CD14-positive monocyte (primary cell): ENCODE results near the gene CACTIN. TPM values are rescaled to one million over a fixed set of nuclear protein-coding genes. Genes with fewer than 3 reads are reported as not detected.
"Not testable (repeated sequence)": the region's sequence is repeated elsewhere in the genome, so short reads cannot be mapped to it uniquely, and the experiment has no call there.

Source experiments
- DNase-seq, 3 donors: peaks; one replicate each; pipeline ENCODE4 v3.0.0-alpha.2; 2011 to 2022
- H2AFZ ChIP-seq: 2 replicates; pipeline ENCODE4 v1.6.0; 2012; ENCODE audit warnings: mild to moderate bottlenecking, low read depth, low read length, inconsistent platforms; ENCODE audit not compliant: insufficient read depth, poor library complexity, severe bottlenecking
- H3K27ac ChIP-seq, 2 donors: 1 replicate in 1 of 2; 2 replicates in 1 of 2; pipeline ENCODE4 v1.5.1; 2012 to 2013; ENCODE audit warnings: low read length in 2 of 2, control low read depth in 1 of 2, inconsistent platforms in 1 of 2, low read depth in 1 of 2, mild to moderate bottlenecking in 1 of 2
- H3K27me3 ChIP-seq, 2 donors: one replicate each; pipeline versions ENCODE4 v1.6.0 to v1.6.1; 2011 to 2013; ENCODE audit warnings: low read length in 2 of 2; ENCODE audit not compliant: control insufficient read depth in 2 of 2, insufficient read depth in 2 of 2
- H3K36me3 ChIP-seq, 2 donors: replicated peaks in 1 of 2; 1 replicate in 1 of 2; 2 replicates in 1 of 2; pipeline versions ENCODE4 v1.5.1 to v1.6.1; 2012 to 2013; ENCODE audit warnings: low read length in 2 of 2, control low read depth in 1 of 2, inconsistent platforms in 1 of 2, mild to moderate bottlenecking in 1 of 2; ENCODE audit not compliant: insufficient read depth in 2 of 2, control insufficient read depth in 1 of 2
- H3K4me1 ChIP-seq, 2 donors: 1 replicate in 1 of 2; 2 replicates in 1 of 2; pipeline versions ENCODE4 v1.5.1 to v1.6.1; 2012 to 2013; ENCODE audit warnings: low read length in 2 of 2, control low read depth in 1 of 2, inconsistent platforms in 1 of 2, mild to moderate bottlenecking in 1 of 2, moderate library complexity in 1 of 2; ENCODE audit not compliant: insufficient read depth in 2 of 2, control insufficient read depth in 1 of 2
- H3K4me2 ChIP-seq: replicated peaks from 2 replicates; pipeline ENCODE3; 2012; ENCODE audit warnings: low read length, moderate library complexity, mild to moderate bottlenecking; ENCODE audit not compliant: poor library complexity, severe bottlenecking; ENCODE audit errors: extremely low read depth
- H3K4me3 ChIP-seq, 3 experiments: fragments of 200-600 bp in 1 of 3; sonication (generic) in 1 of 3; replicated peaks in 1 of 3; 1 replicate in 2 of 3; 2 replicates in 1 of 3; pipeline ENCODE4 v1.5.1; 2011 to 2013; ENCODE audit warnings: low read length in 3 of 3, mild to moderate bottlenecking in 3 of 3, control low read depth in 2 of 3, low read depth in 2 of 3, inconsistent platforms in 1 of 3, moderate library complexity in 1 of 3
- H3K79me2 ChIP-seq: 2 replicates; pipeline ENCODE4 v1.6.0; 2012; ENCODE audit warnings: mild to moderate bottlenecking, control low read depth, inconsistent platforms, low read length, moderate library complexity; ENCODE audit not compliant: insufficient read depth
- H3K9ac ChIP-seq: 2 replicates; pipeline ENCODE4 v1.6.0; 2017; ENCODE audit warnings: low read length, mild to moderate bottlenecking; ENCODE audit not compliant: insufficient read depth, poor library complexity, severe bottlenecking
- H3K9me3 ChIP-seq, 2 donors: replicated peaks in 1 of 2; 1 replicate in 1 of 2; 2 replicates in 1 of 2; pipeline versions ENCODE4 v1.5.1 to v1.6.1; 2012 to 2013; ENCODE audit warnings: low read length in 2 of 2, control low read depth in 1 of 2; ENCODE audit not compliant: control insufficient read depth in 1 of 2, insufficient read depth in 1 of 2
- H4K20me1 ChIP-seq: 2 replicates; pipeline ENCODE4 v1.6.0; 2012; ENCODE audit warnings: mild to moderate bottlenecking, low read length, control low read depth, moderate library complexity; ENCODE audit not compliant: insufficient read depth
- H3K27ac Mint-ChIP-seq, 7 donors: one replicate each; pipeline ENCODE4 v1.8.0; 2020; ENCODE audit warnings: mild to moderate bottlenecking in 7 of 7, mixed read lengths in 7 of 7, moderate library complexity in 6 of 7, inconsistent platforms in 2 of 7
- H3K27me3 Mint-ChIP-seq, 3 donors: one replicate each; pipeline ENCODE4 v1.8.0; 2021 to 2022; ENCODE audit warnings: low read depth in 3 of 3, mild to moderate bottlenecking in 3 of 3, mixed read lengths in 3 of 3, moderate library complexity in 3 of 3, inconsistent platforms in 1 of 3
- H3K36me3 Mint-ChIP-seq, 2 donors: one replicate each; pipeline ENCODE4 v1.8.0; 2020; ENCODE audit warnings: mixed read lengths in 2 of 2, inconsistent platforms in 1 of 2, mild to moderate bottlenecking in 1 of 2
- H3K4me1 Mint-ChIP-seq: one replicate; pipeline ENCODE4 v1.8.0; 2020; ENCODE audit warnings: mild to moderate bottlenecking, mixed read lengths
- H3K4me3 Mint-ChIP-seq, 2 donors: one replicate each; pipeline ENCODE4 v1.8.0; 2020; ENCODE audit warnings: mild to moderate bottlenecking in 2 of 2, mixed read lengths in 2 of 2, moderate library complexity in 1 of 2
- H3K9me3 Mint-ChIP-seq, 7 donors: one replicate each; pipeline ENCODE4 v1.8.0; 2020 to 2022; ENCODE audit warnings: mixed read lengths in 7 of 7, mild to moderate bottlenecking in 6 of 7, moderate library complexity in 6 of 7, inconsistent platforms in 2 of 7
- CTCF ChIP-seq: fragments of 200-600 bp; IDR thresholded peaks from one replicate; pipeline ENCODE4 v1.8.0; 2022; ENCODE audit warnings: antibody characterized with exemption, mild to moderate bottlenecking
- WGBS: methylation state at CpG from one replicate; pipeline ENCODE4 v1.1.5; 2013; ENCODE audit warnings: missing lambda C conversion rate; ENCODE audit not compliant: insufficient coverage; 5-methylcytosine and 5-hydroxymethylcytosine counted together
- intact Hi-C, 2 donors: fragments of 100-400 bp; cut with micrococcal nuclease; formaldehyde crosslinking; loops; one replicate each; pipeline versions ENCODE4 v1.15.0 to v1.15.1; 2023
- polyA plus RNA-seq, 3 donors: library from polyadenylated mRNA; depleted of rRNA in 1 of 3; unstranded in 2 of 3; stranded (reverse) in 1 of 3; fragments of 300-500 nt in 2 of 3; fragments of >200 nt in 1 of 3; fragmentation: Illumina TruSeq in 2 of 3; gene quantifications; 1 replicate in 2 of 3; 2 replicates in 1 of 3; pipeline ENCODE4 v1.2.3, GENCODE V29; 2012 to 2021

Gene CACTIN
- polyA plus RNA-seq, 3 donors, result 2.5 to 19.4 (median 3.0) TPM

- not testable (repeated sequence) for H3K4me1 Mint-ChIP-seq, DNase-seq, H3K9me3 Mint-ChIP-seq, H3K4me2 ChIP-seq, H3K9me3 ChIP-seq, H3K4me3 Mint-ChIP-seq, H3K36me3 Mint-ChIP-seq, H3K36me3 ChIP-seq, H3K79me2 ChIP-seq, H3K27ac Mint-ChIP-seq, H3K9ac ChIP-seq, H4K20me1 ChIP-seq, H3K4me3 ChIP-seq, H2AFZ ChIP-seq, H3K27ac ChIP-seq
- H3K27me3 Mint-ChIP-seq, result peaks cover 19 to 32% (median 20%) of the 10 kb centered on the region in 3 donors
- peaks cover 5 to 20% of the 10 kb centered on the region in 2 donors for H3K27me3 ChIP-seq
- WGBS, result no CpG with 5 or more reads among the region's 4 CpGs
- peaks cover 5 to 11% of the 10 kb centered on the region in 2 donors for H3K4me1 ChIP-seq
- intact Hi-C loops, result loop anchor here in 1 of 2 donors (5.0 kb wide), 1 partner anchor 34 kb away; no protein-coding TSS in a partner anchor
Measured at GRCh38 chr19:3581792-3582191, 44.8 kb downstream of the CACTIN start.

GRCh38 chr19:3580156-3580934, 46.2 kb downstream of the CACTIN start:
- Histone ChIP-seq H3K36me3 (peaks cover 0 to 2% of the 10 kb centered on the region in 2 donors), H3K9me3 (no peaks in the 10 kb centered on the region), H3K4me2 (no peak overlapping the region), H3K79me2 (no peaks in the 10 kb centered on the region), H4K20me1 (no peaks in the 10 kb centered on the region), H3K4me3 (no peak overlapping the region), H3K27ac (no peak overlapping the region), H3K27me3 (peaks cover 3 to 10% of the 10 kb centered on the region in 2 donors), H2AFZ (no peak overlapping the region), H3K9ac (no peak overlapping the region), H3K4me1 (peaks cover 7 to 17% of the 10 kb centered on the region in 2 donors)
- intact Hi-C loops, result loop anchor here in 1 of 2 donors (5.0 kb wide), 1 partner anchor 33 kb away; no protein-coding TSS in a partner anchor
- Mint-ChIP-seq H3K27me3 (peaks cover 10 to 19% (median 16%) of the 10 kb centered on the region in 3 donors), H3K4me3 (no peak overlapping the region), H3K36me3 (peaks cover 3 to 20% of the 10 kb centered on the region in 2 donors), H3K4me1 (peaks cover 22% of the 10 kb centered on the region), H3K27ac (peak overlapping the region in 2 of 7 donors; percentile 4 to 14), H3K9me3 (peaks cover 0 to 6% (median 0%) of the 10 kb centered on the region in 7 donors)
- peak in 1 of 3 donors; percentile 21 for DNase-seq
- WGBS, result 83% methylated on average over 2 of the region's 11 CpGs
- no peak for TF ChIP-seq CTCF
